ENCODE results near the gene MRPS31.
A peak's percentile ranks its signal among the peaks of the same experiment; 100 is the strongest.

The MRPS31 gene

DNA sequence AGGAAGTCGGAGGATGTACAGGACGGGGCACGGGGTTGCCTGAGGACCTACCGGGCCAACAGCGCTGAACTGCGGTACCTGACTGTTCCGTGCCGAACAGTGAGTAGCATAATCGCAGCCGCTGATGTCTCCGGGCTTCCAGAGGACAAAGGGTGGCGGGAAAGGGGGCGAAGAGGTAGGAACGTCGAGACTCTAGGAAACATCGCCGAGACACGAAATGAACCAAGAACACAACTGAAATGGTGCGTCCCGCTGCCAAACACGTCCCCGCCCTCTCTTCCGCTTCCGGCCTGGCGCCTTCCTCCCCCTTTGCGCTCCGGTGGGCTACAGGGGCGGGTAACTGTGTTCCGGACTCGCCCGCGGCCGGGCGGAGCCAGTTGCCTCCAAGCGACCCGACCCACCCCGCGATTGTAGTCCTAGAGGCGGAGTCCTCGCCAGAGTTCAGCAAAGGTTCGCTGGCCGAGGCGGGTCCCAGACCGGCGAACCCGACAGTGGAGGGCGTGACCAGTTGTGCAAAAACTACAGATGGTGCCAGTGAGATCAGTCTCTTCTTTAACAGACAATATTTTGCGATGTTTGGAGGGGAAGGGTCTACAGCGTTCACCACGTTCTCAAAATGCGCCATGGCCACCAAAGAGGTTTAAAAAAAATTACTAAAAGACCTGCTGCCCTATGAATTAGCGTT is at the start of gene MRPS31:
Gene MRPS31 (minus strand): TSS at position 257 of the 685 bp plus-strand sequence. CDS start 54 bp downstream, at position 203.
- TF ChIP-seq CTCF (IDR thresholded peaks at IDR 0.05): no peak
- DNase-seq: peak; percentile 94
- peak within 1 kb of the TSS; percentile 99 for H3K27ac Mint-ChIP-seq

DNA sequence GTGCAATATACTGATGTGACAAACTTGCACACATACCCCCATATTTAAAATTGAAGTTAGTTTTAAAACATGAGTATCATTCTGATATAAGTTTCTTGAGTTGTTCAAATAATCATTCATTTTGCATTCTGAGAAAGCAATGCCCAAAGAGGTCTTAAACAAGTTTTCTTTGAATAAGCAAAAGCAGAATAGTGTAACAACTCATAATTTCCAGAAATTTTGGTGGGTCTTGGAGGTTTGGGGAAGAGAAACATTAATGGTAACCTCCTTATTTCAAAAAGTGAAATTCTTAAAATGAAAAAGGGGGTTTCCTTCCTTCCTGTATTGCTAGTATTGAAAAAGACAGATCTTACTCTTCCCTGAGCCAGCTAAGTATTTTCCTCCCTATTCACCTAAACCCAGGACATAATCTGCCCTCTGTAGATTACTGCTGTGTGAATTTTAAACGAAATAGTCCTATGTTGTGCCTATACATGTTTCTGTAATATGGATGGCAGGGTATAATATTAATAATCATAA is 48.9 kb upstream of the MRPS31 start:
- H3K27me3 Mint-ChIP-seq (ENCODE audit: low read depth, poor library complexity): peaks cover 6% of the 10 kb centered on the region
- no peak overlapping the region for H3K27ac Mint-ChIP-seq
- H3K9me3 Mint-ChIP-seq: peaks cover 29% of the 10 kb centered on the region
- H3K4me3 Mint-ChIP-seq: no peak overlapping the region
- H3K4me1 Mint-ChIP-seq: no peaks in the 10 kb centered on the region
- no peak for TF ChIP-seq CTCF (IDR thresholded peaks at IDR 0.05)
- H3K36me3 Mint-ChIP-seq (ENCODE audit: low read depth): peaks cover 18% of the 10 kb centered on the region
- DNase-seq: no peak

More for the DNA sequence above, at the start of gene MRPS31:
- peaks cover 13% of the 10 kb centered on the region for H3K4me1 Mint-ChIP-seq
- no peaks in the 10 kb centered on the region for H3K9me3 Mint-ChIP-seq
- H3K27me3 Mint-ChIP-seq (ENCODE audit: low read depth, poor library complexity): no peaks in the 10 kb centered on the region
- H3K36me3 Mint-ChIP-seq (ENCODE audit: low read depth): peaks cover 5% of the 10 kb centered on the region
- peak within 1 kb of the TSS; percentile 100 for H3K4me3 Mint-ChIP-seq

GRCh38 chr13:40818926-40819325 is 47.9 kb upstream of the MRPS31 start:
- Mint-ChIP-seq H3K9me3 (peaks cover 38% of the 10 kb centered on the region), H3K4me3 (no peak overlapping the region), H3K4me1 (no peaks in the 10 kb centered on the region), H3K27me3 (ENCODE audit: low read depth, poor library complexity) (peaks cover 6% of the 10 kb centered on the region), H3K27ac (no peak overlapping the region), H3K36me3 (ENCODE audit: low read depth) (peaks cover 28% of the 10 kb centered on the region)
- no peak for TF ChIP-seq CTCF (IDR thresholded peaks at IDR 0.05)
- no peak for DNase-seq

- Mint-ChIP-seq H3K9me3 (peaks cover 44% of the 10 kb centered on the region), H3K27me3 (ENCODE audit: low read depth, poor library complexity) (peaks cover 6% of the 10 kb centered on the region), H3K27ac (no peak overlapping the region), H3K4me3 (no peak overlapping the region), H3K4me1 (no peaks in the 10 kb centered on the region), H3K36me3 (ENCODE audit: low read depth) (peaks cover 63% of the 10 kb centered on the region)
- no peak for TF ChIP-seq CTCF (IDR thresholded peaks at IDR 0.05)
- no peak for DNase-seq
Measured at GRCh38 chr13:40814803-40815202, 43.8 kb upstream of the MRPS31 start.

GRCh38 chr13:40813667-40814454 is 42.9 kb upstream of the MRPS31 start:
- TF ChIP-seq CTCF (IDR thresholded peaks at IDR 0.05): peak; percentile 29
- no peak for DNase-seq

More at GRCh38 chr13:40813667-40814454, 42.9 kb upstream of the MRPS31 start:
- peaks cover 73% of the 10 kb centered on the region for H3K36me3 Mint-ChIP-seq (ENCODE audit: low read depth)
- no peak overlapping the region for H3K27ac Mint-ChIP-seq
- peaks cover 6% of the 10 kb centered on the region for H3K27me3 Mint-ChIP-seq (ENCODE audit: low read depth, poor library complexity)
- no peaks in the 10 kb centered on the region for H3K4me1 Mint-ChIP-seq
- H3K9me3 Mint-ChIP-seq: peaks cover 44% of the 10 kb centered on the region
- H3K4me3 Mint-ChIP-seq: no peak overlapping the region
